GM11168 (cell line): ENCODE results near the gene MAP1LC3B2.

Source experiments
- in situ Hi-C: fragments of 300-500 bp; cut with MboI; formaldehyde crosslinking; loops from one replicate; pipeline ENCODE4 v1.12.0; 2022; ENCODE audit warnings: low sequenced_read_pairs; ENCODE audit not compliant: unreplicated experiment

MAP1LC3B2 gene

GRCh38 chr12:116591855-116592637, 32.9 kb downstream of the MAP1LC3B2 start:
- in situ Hi-C loops = no loop called here

- in situ Hi-C loops = no loop called here
Measured at GRCh38 chr12:116592731-116593130, 33.5 kb downstream of the MAP1LC3B2 start.

- in situ Hi-C loops = no loop called here
Measured at GRCh38 chr12:116594325-116595038, 35.3 kb downstream of the MAP1LC3B2 start.

GRCh38 chr12:116595186-116595585, 36.0 kb downstream of the MAP1LC3B2 start:
- in situ Hi-C loops = no loop called here

GRCh38 chr12:116595672-116596071, 36.5 kb downstream of the MAP1LC3B2 start:
- in situ Hi-C loops = no loop called here

GRCh38 chr12:116597886-116598285, 38.7 kb downstream of the MAP1LC3B2 start:
- in situ Hi-C loops = no loop called here

- in situ Hi-C loops = no loop called here
Measured at GRCh38 chr12:116598311-116599284, 39.4 kb downstream of the MAP1LC3B2 start.

GRCh38 chr12:116599285-116600136, 40.3 kb downstream of the MAP1LC3B2 start:
- in situ Hi-C loops = no loop called here

- in situ Hi-C loops = no loop called here
Measured at GRCh38 chr12:116600959-116601918, 42.1 kb downstream of the MAP1LC3B2 start.

GRCh38 chr12:116601933-116602810, 43.0 kb downstream of the MAP1LC3B2 start:
- in situ Hi-C loops = no loop called here

- in situ Hi-C loops = no loop called here
Measured at GRCh38 chr12:116603546-116604177, 44.5 kb downstream of the MAP1LC3B2 start.

- in situ Hi-C loops = no loop called here
Measured at GRCh38 chr12:116604178-116604895, 45.2 kb downstream of the MAP1LC3B2 start.

- in situ Hi-C loops = no loop called here
Measured at GRCh38 chr12:116604951-116605641, 45.9 kb downstream of the MAP1LC3B2 start.

GRCh38 chr12:116606397-116606796, 47.2 kb downstream of the MAP1LC3B2 start:
- in situ Hi-C loops = no loop called here

GRCh38 chr12:116607039-116607438, 47.9 kb downstream of the MAP1LC3B2 start:
- in situ Hi-C loops = no loop called here
